Nephron progenitor cell (in vitro differentiated cells): ENCODE data around the gene CRTAP.

Experiments
- DNase-seq: peaks from one replicate; pipeline ENCODE4 v3.0.0; 2021
- H3K27ac Mint-ChIP-seq: 2 replicates; pipeline ENCODE4 v1.8.0; 2021; ENCODE audit warnings: mild to moderate bottlenecking, moderate library complexity, mixed read lengths
- H3K27me3 Mint-ChIP-seq: 2 replicates; pipeline ENCODE4 v1.8.0; 2021; ENCODE audit warnings: mild to moderate bottlenecking, low read depth, mixed read lengths; ENCODE audit not compliant: poor library complexity
- H3K36me3 Mint-ChIP-seq: 2 replicates; pipeline ENCODE4 v1.8.0; 2021; ENCODE audit warnings: low read depth, mixed read lengths
- H3K4me1 Mint-ChIP-seq: 2 replicates; pipeline ENCODE4 v1.8.0; 2021; ENCODE audit warnings: mixed read lengths
- H3K4me3 Mint-ChIP-seq: 2 replicates; pipeline ENCODE4 v1.8.0; 2021; ENCODE audit warnings: mild to moderate bottlenecking, moderate library complexity, mixed read lengths
- H3K9me3 Mint-ChIP-seq: 2 replicates; pipeline ENCODE4 v1.8.0; 2021; ENCODE audit warnings: mild to moderate bottlenecking, moderate library complexity, mixed read lengths
- TF ChIP-seq, protein P1 (sequence below): fragments of 200-600 bp; sonication (generic); IDR thresholded peaks from 2 replicates; pipeline ENCODE4 v1.5.0; 2021; ENCODE audit warnings: antibody characterized with exemption

Gene CRTAP

DNA sequence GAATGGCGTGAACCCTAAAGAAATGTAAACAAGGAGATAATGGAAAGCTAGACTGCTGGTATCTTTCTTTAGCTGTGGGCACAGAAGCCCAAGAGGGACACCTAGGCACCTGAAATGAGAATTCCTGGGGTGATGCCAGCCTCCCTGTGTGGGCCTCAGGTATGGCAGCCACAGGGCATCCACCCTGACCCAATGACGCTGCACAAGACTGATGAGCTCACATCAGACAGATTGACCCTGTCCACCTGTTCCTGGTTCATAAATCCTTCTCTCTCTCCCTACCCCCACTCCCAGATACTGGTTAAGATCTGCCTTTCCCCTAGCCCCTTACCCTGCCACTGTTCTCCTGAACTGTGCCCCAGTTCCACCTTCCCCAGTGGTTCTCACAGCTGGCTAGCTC is 18.4 kb upstream of the CRTAP start:
- TF ChIP-seq, protein P1, sequence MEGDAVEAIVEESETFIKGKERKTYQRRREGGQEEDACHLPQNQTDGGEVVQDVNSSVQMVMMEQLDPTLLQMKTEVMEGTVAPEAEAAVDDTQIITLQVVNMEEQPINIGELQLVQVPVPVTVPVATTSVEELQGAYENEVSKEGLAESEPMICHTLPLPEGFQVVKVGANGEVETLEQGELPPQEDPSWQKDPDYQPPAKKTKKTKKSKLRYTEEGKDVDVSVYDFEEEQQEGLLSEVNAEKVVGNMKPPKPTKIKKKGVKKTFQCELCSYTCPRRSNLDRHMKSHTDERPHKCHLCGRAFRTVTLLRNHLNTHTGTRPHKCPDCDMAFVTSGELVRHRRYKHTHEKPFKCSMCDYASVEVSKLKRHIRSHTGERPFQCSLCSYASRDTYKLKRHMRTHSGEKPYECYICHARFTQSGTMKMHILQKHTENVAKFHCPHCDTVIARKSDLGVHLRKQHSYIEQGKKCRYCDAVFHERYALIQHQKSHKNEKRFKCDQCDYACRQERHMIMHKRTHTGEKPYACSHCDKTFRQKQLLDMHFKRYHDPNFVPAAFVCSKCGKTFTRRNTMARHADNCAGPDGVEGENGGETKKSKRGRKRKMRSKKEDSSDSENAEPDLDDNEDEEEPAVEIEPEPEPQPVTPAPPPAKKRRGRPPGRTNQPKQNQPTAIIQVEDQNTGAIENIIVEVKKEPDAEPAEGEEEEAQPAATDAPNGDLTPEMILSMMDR = no peak

DNA sequence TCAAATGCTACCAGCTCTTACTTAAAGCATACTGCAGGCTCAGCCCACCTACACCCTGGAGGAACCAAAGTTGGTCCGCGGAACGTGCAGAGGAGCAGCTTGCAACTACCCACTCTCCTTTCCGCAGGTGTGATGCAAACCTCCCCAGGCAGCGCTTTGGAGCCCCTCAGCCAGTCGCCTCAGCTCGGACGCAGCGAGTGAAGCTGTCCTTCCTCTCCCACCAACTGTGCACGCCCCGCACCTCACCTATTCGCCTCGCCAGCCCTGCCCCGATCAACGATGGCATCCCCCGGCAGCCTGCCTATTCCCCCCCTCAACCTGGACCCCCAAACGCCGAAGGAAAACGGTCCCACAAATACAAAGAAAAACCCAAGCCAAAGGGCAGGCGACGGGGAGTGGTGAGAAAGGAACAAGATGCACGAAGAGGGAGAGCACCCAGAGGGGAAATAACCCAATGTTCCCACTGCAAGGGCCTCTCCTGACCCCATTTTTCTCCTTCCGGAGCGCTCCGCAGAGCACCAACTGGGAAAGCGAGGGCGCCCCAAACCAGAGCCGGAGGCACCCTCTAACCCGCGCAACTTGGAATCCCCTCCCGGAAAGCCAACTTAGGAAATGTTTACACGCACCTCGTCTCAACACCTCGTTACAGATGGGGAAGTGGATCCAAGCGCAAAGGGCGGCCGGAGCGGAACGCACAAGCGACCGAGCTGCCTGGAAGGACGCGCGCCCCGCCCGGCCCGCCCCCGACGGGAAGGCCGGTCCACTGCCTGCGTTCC is 17.5 kb upstream of the CRTAP start:
- Mint-ChIP-seq H3K36me3 (peaks cover 25% of the 10 kb centered on the region), H3K27me3 (peaks cover 7% of the 10 kb centered on the region), H3K4me1 (peaks cover 17% of the 10 kb centered on the region), H3K4me3 (peak overlapping the region; percentile 98), H3K27ac (no peak overlapping the region), H3K9me3 (no peaks in the 10 kb centered on the region)
- TF ChIP-seq, protein P1 = no peak
- peak; percentile 29 for DNase-seq

More for the DNA sequence above, 18.4 kb upstream of the CRTAP start:
- no peak overlapping the region for H3K27ac Mint-ChIP-seq
- peaks cover 7% of the 10 kb centered on the region for H3K27me3 Mint-ChIP-seq
- H3K9me3 Mint-ChIP-seq = no peaks in the 10 kb centered on the region
- no peak for DNase-seq
- peak overlapping the region; percentile 98 for H3K4me3 Mint-ChIP-seq
- H3K4me1 Mint-ChIP-seq = peaks cover 17% of the 10 kb centered on the region
- peaks cover 34% of the 10 kb centered on the region for H3K36me3 Mint-ChIP-seq

DNA sequence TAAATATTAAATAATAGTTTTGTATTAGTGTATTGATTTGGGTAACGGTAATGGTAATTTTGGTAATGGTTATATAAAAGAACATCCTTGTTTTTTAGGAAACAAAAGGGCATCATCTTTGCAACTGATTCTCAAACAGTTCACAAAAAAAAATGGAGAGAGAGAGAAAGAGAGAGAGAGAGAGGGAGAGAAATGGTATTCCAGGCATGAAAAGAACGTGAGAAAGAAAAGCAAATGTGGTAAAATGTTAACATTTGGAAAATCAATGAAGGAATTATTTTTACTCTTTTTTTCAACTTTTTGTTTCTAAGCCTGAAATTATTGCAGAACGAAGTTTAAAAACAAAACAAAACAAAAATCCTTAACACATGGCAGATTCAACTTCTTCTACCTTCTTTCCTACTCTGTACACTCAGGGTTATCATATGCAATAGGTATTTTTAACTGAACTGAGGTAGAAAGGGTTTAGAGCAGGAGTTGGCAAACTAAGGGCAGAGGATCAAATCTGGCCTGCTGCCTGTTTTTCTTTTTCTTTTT is 14.6 kb upstream of the CRTAP start:
- no peaks in the 10 kb centered on the region for H3K36me3 Mint-ChIP-seq
- H3K4me1 Mint-ChIP-seq = peaks cover 17% of the 10 kb centered on the region
- DNase-seq = no peak
- H3K4me3 Mint-ChIP-seq = no peak overlapping the region
- H3K27me3 Mint-ChIP-seq = peaks cover 7% of the 10 kb centered on the region
- no peaks in the 10 kb centered on the region for H3K9me3 Mint-ChIP-seq
- H3K27ac Mint-ChIP-seq = no peak overlapping the region
- TF ChIP-seq, protein P1 = no peak

DNA sequence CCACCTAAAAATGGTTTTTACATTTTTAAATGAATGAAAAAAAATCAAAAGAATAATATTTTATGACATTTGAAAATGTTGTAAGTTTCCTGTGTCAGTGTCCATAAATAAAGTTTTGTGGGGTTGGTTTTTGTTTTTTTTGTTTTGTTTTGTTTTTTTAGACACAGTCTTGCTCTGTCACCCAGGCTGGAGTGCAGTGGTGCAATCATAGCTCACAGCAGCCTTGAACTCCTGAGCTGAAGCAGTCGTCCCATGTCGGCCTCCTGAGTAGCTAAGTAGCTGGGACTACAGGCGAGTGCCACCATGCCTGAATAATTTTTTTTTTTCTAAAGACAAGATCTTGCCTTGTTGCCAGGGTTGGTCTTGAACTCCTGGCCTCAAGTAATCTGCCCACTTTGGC is 14.1 kb upstream of the CRTAP start:
- Mint-ChIP-seq H3K9me3 (no peaks in the 10 kb centered on the region), H3K27ac (no peak overlapping the region), H3K36me3 (no peaks in the 10 kb centered on the region), H3K27me3 (peaks cover 7% of the 10 kb centered on the region), H3K4me1 (peaks cover 17% of the 10 kb centered on the region), H3K4me3 (no peak overlapping the region)
- TF ChIP-seq, protein P1 = no peak
- no peak for DNase-seq

DNA sequence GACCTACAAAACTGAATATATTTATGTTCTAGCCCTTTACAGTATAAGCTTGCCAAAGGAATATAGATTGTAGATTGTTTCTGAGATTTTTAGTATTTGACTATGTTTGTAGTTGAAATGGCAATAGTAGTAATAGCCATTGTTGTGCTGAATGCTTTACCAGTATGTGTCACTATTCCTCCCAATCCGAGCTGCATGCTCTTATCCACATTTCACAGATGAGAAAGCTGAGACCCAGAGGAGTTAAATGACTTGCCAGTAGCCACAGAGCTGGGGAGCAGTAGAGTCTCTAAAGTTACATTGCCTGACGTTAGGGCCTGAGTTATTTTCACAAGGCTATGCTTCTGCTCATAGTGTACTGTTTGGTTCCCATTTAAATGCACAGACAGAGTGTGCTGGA is 13.6 kb upstream of the CRTAP start:
- Mint-ChIP-seq H3K4me1 (peaks cover 17% of the 10 kb centered on the region), H3K27ac (no peak overlapping the region)

More for the DNA sequence above, 13.6 kb upstream of the CRTAP start:
- Mint-ChIP-seq H3K36me3 (no peaks in the 10 kb centered on the region), H3K4me3 (no peak overlapping the region), H3K27me3 (peaks cover 7% of the 10 kb centered on the region), H3K9me3 (no peaks in the 10 kb centered on the region)
- TF ChIP-seq, protein P1 = no peak
- DNase-seq = no peak
